Tibial artery (tissue), 4 donors: Measurements from ENCODE around the gene DDN.

Source experiments
- DNase-seq, 2 donors: peaks; one replicate each; pipeline ENCODE4 v3.0.0-alpha.2; 2019
- H3K27ac ChIP-seq, 2 donors: fragments of 200-600 bp; sonication (generic) in 1 of 2; 1 replicate in 1 of 2; 2 replicates in 1 of 2; pipeline ENCODE4 v1.5.1; 2018 to 2019; ENCODE audit warnings: mild to moderate bottlenecking in 1 of 2
- H3K27me3 ChIP-seq, 2 donors: fragments of 200-600 bp; sonication (generic) in 1 of 2; one replicate each; pipeline versions ENCODE4 v1.5.1 to v1.6.0; 2016 to 2019
- H3K36me3 ChIP-seq, 3 donors: fragments of 200-600 bp; sonication (generic) in 2 of 3; one replicate each; pipeline ENCODE4 v1.5.1; 2016 to 2019; ENCODE audit warnings: mild to moderate bottlenecking in 2 of 3
- H3K4me1 ChIP-seq, 4 donors: fragments of 200-600 bp; sonication (generic) in 2 of 4; 1 replicate in 3 of 4; 2 replicates in 1 of 4; pipeline ENCODE4 v1.5.1; 2016 to 2019
- H3K4me3 ChIP-seq, 2 donors: fragments of 200-600 bp; sonication (generic) in 1 of 2; 1 replicate in 1 of 2; 2 replicates in 1 of 2; pipeline ENCODE4 v1.5.1; 2018 to 2019; ENCODE audit warnings: mild to moderate bottlenecking in 2 of 2
- H3K9me3 ChIP-seq, 3 donors: fragments of 200-600 bp; sonication (generic) in 1 of 3; one replicate each; pipeline ENCODE4 v1.5.1; 2016 to 2019
- intact Hi-C: fragments of 100-400 bp; cut with DNase I; formaldehyde crosslinking; loops from one replicate; pipeline ENCODE4 v1.15.0; 2023; ENCODE audit warnings: low total_unique reads
- TF ChIP-seq, protein P1 (sequence below), 2 experiments: fragments of 200-600 bp in 1 of 2; fragments of 450-650 bp in 1 of 2; IDR thresholded peaks; one replicate each; pipeline ENCODE4 v1.5.1; 2017 to 2019; ENCODE audit warnings: antibody characterized with exemption in 2 of 2, mild to moderate bottlenecking in 1 of 2, moderate library complexity in 1 of 2

DDN gene

DNA sequence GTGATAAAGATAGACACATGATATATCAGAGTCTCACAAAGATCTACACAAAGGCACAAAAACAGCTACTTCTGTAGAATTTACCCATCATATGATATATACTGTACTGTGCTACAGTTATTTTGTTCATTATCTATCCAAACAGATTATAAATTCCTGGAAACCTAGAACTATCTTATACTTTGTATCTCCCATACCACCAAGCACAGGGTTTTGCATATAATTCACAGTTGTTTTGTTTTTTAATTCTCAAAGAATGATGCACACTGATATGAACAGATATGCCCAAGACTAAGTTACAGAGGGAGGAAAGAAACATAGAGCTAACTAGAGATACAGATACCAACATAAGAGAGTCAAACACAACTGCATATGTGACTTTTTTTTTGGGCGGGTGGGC, 16.0 kb upstream of the DDN start:
- Histone ChIP-seq H3K27me3 (no peaks in the 10 kb centered on the region), H3K36me3 (peaks cover 24 to 31% (median 28%) of the 10 kb centered on the region in 3 donors), H3K9me3 (no peaks in the 10 kb centered on the region), H3K27ac (no peak overlapping the region), H3K4me3 (no peak overlapping the region), H3K4me1 (peaks cover 0 to 23% (median 14%) of the 10 kb centered on the region in 4 donors)
- intact Hi-C loops: no loop called here
- TF ChIP-seq, protein P1, sequence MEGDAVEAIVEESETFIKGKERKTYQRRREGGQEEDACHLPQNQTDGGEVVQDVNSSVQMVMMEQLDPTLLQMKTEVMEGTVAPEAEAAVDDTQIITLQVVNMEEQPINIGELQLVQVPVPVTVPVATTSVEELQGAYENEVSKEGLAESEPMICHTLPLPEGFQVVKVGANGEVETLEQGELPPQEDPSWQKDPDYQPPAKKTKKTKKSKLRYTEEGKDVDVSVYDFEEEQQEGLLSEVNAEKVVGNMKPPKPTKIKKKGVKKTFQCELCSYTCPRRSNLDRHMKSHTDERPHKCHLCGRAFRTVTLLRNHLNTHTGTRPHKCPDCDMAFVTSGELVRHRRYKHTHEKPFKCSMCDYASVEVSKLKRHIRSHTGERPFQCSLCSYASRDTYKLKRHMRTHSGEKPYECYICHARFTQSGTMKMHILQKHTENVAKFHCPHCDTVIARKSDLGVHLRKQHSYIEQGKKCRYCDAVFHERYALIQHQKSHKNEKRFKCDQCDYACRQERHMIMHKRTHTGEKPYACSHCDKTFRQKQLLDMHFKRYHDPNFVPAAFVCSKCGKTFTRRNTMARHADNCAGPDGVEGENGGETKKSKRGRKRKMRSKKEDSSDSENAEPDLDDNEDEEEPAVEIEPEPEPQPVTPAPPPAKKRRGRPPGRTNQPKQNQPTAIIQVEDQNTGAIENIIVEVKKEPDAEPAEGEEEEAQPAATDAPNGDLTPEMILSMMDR (IDR thresholded peaks at IDR 0.05): no peak
- DNase-seq: no peak

DNA sequence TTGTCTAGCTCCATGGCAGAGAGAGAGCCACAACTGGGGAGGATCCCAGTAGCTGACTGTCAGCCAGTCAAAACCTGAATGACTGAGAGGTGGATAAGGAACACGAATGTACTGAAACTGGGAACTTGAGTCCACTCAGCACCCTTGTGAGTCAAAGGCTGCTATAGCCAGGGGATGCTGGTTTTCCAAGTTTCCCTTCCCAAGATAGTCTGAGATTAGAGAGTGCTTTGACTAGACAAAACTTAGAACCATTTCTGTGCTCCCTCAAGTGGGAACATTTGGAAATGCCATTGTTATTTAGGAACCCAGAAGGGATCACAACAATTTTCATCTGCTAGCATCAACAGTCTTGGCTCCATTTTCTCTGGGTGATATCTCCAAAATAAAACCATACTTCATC, 15.4 kb upstream of the DDN start:
- no peaks in the 10 kb centered on the region for H3K27me3 ChIP-seq
- H3K27ac ChIP-seq: no peak overlapping the region
- intact Hi-C loops: no loop called here
- H3K4me1 ChIP-seq: peaks cover 0 to 22% (median 14%) of the 10 kb centered on the region in 4 donors
- DNase-seq: no peak
- H3K36me3 ChIP-seq: peaks cover 28 to 35% (median 35%) of the 10 kb centered on the region in 3 donors
- TF ChIP-seq, protein P1 (IDR thresholded peaks at IDR 0.05): no peak
- H3K4me3 ChIP-seq: no peak overlapping the region
- no peaks in the 10 kb centered on the region for H3K9me3 ChIP-seq

DNA sequence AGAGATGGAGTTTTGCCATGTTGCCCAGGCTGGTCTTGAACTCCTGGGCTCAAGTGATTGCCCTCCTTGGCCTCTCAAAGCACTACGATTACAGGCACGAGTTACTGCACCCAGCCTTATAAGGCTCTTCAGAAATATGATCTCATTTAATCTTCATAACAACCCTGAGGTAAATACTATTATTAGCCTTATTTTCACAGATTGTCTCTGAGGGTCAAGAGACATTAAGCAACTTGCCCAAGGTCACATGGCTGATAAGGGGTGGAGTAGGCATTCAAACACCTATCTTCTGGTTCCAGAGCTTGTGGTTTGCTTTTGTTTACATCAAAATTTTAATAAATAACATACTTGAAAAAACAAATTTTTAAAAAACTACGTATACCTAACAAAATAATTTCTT, 14.3 kb upstream of the DDN start:
- Histone ChIP-seq H3K27ac (no peak overlapping the region), H3K36me3 (peaks cover 28 to 46% (median 36%) of the 10 kb centered on the region in 3 donors), H3K4me1 (peaks cover 0 to 18% (median 12%) of the 10 kb centered on the region in 4 donors), H3K9me3 (no peaks in the 10 kb centered on the region), H3K4me3 (no peak overlapping the region), H3K27me3 (no peaks in the 10 kb centered on the region)
- DNase-seq: no peak
- intact Hi-C loops: no loop called here
- TF ChIP-seq, protein P1 (IDR thresholded peaks at IDR 0.05): no peak

DNA sequence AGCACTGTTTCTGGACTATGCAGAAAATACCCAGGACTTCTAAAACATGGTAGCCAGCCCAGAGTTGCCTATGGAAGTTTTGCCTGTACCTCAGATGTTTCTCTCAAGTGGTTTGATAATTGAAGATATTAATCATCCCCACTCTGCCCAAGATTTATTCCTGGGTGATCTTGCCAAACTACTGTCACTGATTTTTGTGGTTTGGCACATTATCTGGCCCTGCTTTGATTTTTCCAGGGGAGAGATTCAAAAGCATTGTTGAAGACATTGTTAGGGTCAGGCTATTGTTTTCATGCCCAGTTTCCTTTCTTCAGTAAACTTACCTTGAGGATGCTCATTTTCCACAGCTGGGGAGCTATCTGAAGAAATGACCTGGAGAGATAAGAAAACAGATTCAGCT, 13.6 kb upstream of the DDN start:
- Histone ChIP-seq H3K9me3 (no peaks in the 10 kb centered on the region), H3K4me1 (peaks cover 0 to 14% (median 8%) of the 10 kb centered on the region in 4 donors), H3K27me3 (no peaks in the 10 kb centered on the region), H3K4me3 (no peak overlapping the region), H3K36me3 (peaks cover 28 to 53% (median 36%) of the 10 kb centered on the region in 3 donors), H3K27ac (no peak overlapping the region)
- intact Hi-C loops: no loop called here
- DNase-seq: no peak
- TF ChIP-seq, protein P1 (IDR thresholded peaks at IDR 0.05): no peak

DNA sequence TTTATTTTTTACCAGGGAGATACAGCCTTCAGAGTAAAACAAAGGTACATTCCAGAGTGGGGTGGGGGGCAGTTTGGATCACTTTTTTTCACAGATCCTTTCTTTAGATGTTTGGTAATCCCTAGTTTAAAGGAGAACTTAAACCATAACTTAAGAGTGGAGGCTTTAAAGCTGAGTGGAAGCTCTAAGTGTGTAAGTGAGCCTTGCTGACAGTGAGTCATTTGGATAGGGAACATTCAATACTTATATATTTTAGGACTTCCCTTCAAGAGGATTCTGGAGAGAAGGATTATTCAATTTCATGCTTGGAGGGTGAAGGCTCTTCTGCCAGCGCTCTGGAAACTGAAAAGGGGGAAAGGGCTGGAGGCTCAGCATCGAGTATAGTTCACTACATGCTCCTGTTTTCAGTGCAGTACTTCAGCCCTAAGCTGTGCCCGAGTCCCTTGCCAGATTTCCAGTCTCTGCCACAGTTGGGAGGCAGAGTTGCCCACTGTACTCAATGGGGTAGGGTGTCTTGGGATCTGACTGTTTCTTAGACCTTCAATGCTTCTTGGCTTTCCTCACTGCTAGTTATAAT, 11.0 kb upstream of the DDN start:
- no peaks in the 10 kb centered on the region for H3K4me1 ChIP-seq
- peaks cover 39 to 76% (median 47%) of the 10 kb centered on the region in 3 donors for H3K36me3 ChIP-seq
- no peak overlapping the region for H3K4me3 ChIP-seq
- DNase-seq: no peak
- intact Hi-C loops: no loop called here
- no peak overlapping the region for H3K27ac ChIP-seq
- H3K9me3 ChIP-seq: no peaks in the 10 kb centered on the region
- TF ChIP-seq, protein P1 (IDR thresholded peaks at IDR 0.05): no peak
- H3K27me3 ChIP-seq: peaks cover 0 to 4% of the 10 kb centered on the region in 2 donors
